Hepatocyte (in vitro differentiated cells): Measurements from ENCODE around the gene FAM237B.

ENCODE experiments used
- CTCF ChIP-seq: fragments of 200-600 bp; sonication (generic); IDR thresholded peaks from 2 replicates; pipeline ENCODE4 v1.5.1; 2016; ENCODE audit warnings: antibody characterized with exemption, mild to moderate bottlenecking; ENCODE audit not compliant: poor library complexity
- EZH2 ChIP-seq: fragments of 200-600 bp; sonication (generic); IDR thresholded peaks from 2 replicates; pipeline ENCODE4 v1.6.1; 2016; ENCODE audit warnings: antibody characterized with exemption, mild to moderate bottlenecking, borderline replicate concordance
- EZH2phosphoT487 ChIP-seq: fragments of 200-600 bp; sonication (generic); IDR thresholded peaks from one replicate; pipeline ENCODE4 v1.6.1; 2018; ENCODE audit warnings: antibody characterized with exemption, mild to moderate bottlenecking, low read depth, moderate library complexity; ENCODE audit not compliant: unreplicated experiment, severe bottlenecking

GRCh38 chr7:90322837-90323236, 1.7 kb upstream of the FAM237B start:
- TF ChIP-seq CTCF (no peak), EZH2 (no peak), EZH2phosphoT487 (no peak)
